Mesodermal cell (in vitro differentiated cells): ENCODE results near the gene SMAD3.

Experiments used
- H3K27ac ChIP-seq: 2 replicates; pipeline ENCODE4 v1.7.0; 2013; ENCODE audit warnings: mild to moderate bottlenecking, low read depth, low read length, moderate library complexity; ENCODE audit not compliant: severe bottlenecking
- H3K36me3 ChIP-seq: 2 replicates; pipeline ENCODE4 v1.7.1; 2013; ENCODE audit warnings: mild to moderate bottlenecking, low read length, moderate library complexity; ENCODE audit not compliant: control insufficient read depth, insufficient read depth
- H3K4me1 ChIP-seq: one replicate; pipeline ENCODE4 v1.7.1; 2013; ENCODE audit warnings: mild to moderate bottlenecking, low read length; ENCODE audit not compliant: insufficient read depth, control insufficient read depth, poor library complexity, severe bottlenecking
- H3K4me3 ChIP-seq: 2 replicates; pipeline ENCODE4 v1.7.0; 2013; ENCODE audit warnings: low read length, control low read depth, mild to moderate bottlenecking; ENCODE audit not compliant: insufficient read depth, poor library complexity, severe bottlenecking; ENCODE audit errors: extremely low read depth
- H3K9me3 ChIP-seq: 2 replicates; pipeline ENCODE4 v1.7.1; 2013; ENCODE audit warnings: mild to moderate bottlenecking, low read length, moderate library complexity; ENCODE audit not compliant: control insufficient read depth
- WGBS, 2 experiments: methylation state at CpG; one replicate each; pipeline ENCODE4 v1.1.5; 2013; ENCODE audit warnings: missing lambda C conversion rate in 2 of 2; ENCODE audit not compliant: insufficient coverage in 2 of 2; 5-methylcytosine and 5-hydroxymethylcytosine counted together

Gene SMAD3

DNA sequence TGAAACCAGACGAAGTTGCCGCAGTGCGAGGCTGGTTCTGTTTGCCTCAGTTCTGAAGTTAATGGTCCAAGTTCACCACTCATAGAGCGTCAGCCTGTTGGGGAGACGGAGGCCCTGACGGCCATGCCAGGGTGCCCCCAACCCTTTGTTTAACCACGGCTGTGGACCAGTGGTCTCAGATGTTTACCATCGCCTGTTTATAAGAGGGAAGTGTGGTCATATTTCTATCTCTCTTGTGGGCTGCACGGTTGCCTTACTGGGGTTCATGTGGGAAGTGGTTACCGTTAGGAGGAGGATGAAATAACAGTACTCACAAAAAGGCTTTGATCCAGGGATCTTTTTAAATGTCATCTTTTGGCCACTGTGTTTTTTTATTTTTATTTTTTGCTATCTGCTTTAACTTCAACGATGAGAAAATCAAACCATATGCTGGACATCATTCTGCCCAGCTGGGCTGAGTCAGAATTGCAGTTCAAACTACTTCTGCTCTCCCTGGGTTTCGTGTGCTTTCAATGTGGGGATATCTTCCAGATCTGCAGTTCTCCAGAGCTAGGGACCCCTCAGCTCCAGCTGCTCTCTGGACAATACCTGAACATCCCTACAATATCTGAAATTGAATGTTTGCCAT lies 17.8 kb downstream of the SMAD3 start:
- WGBS, 2 experiments = 91 to 97% methylated on average over 9 to 11 of the region's 12 CpGs
- Histone ChIP-seq H3K27ac (no peak overlapping the region), H3K9me3 (peaks cover 9% of the 10 kb centered on the region), H3K4me1 (peaks cover 73% of the 10 kb centered on the region), H3K36me3 (peaks cover 43% of the 10 kb centered on the region), H3K4me3 (no peak overlapping the region)

DNA sequence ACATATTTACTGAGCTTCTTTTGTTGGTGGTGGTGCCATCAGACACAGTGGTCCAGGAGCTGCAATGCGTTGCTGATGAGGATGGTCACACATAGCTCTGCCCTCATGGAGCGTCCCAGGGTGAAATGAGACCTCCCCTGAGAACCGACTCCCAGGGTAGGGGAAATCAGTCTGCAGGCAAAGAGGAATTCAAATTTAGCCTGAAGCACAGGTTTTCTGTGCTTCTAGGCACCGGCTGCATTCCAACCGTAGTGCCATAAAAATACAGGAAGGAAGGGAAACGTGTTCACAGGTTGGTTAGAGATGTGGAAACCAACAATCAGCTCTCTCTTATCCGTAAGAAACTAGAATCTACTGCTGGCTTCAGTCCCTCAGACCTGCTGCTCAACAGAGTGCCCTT lies 19.2 kb downstream of the SMAD3 start:
- no peak overlapping the region for H3K27ac ChIP-seq
- peaks cover 37% of the 10 kb centered on the region for H3K36me3 ChIP-seq
- H3K9me3 ChIP-seq = peaks cover 9% of the 10 kb centered on the region
- WGBS, 2 experiments = 91 to 94% methylated on average over 6 to 7 of the region's 7 CpGs
- H3K4me1 ChIP-seq = peaks cover 83% of the 10 kb centered on the region
- no peak overlapping the region for H3K4me3 ChIP-seq

DNA sequence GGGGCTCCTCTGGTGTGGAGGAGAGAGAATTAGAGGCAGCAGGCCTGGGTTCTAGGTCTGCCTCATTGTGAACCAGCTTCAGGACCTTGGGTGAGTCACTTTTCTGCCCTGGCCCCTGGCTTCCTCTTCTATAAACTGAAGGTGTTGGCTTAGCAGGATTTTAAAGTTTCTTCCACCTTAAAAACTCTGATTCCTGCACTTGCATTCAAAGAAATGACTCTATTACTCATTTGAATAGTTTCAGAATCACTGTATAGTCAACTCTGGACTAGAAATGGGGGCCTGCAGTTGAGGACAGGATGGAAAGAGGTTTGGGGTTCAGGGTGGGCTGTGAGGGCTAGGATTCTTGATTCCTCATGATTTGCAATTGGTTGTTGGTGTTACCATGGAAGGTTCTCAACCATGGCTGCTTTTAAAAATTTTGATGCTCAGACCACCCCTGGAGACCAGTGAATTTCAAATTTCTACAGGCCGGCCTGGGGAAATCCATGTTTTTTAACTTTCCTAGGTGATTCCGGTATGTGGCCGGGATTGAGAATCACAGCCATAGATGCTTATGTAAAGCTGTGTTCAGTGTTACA lies 19.9 kb downstream of the SMAD3 start:
- 85 to 89% methylated on average over 2 of the region's 3 CpGs for WGBS, 2 experiments
- Histone ChIP-seq H3K9me3 (peaks cover 9% of the 10 kb centered on the region), H3K4me1 (peaks cover 88% of the 10 kb centered on the region)

DNA sequence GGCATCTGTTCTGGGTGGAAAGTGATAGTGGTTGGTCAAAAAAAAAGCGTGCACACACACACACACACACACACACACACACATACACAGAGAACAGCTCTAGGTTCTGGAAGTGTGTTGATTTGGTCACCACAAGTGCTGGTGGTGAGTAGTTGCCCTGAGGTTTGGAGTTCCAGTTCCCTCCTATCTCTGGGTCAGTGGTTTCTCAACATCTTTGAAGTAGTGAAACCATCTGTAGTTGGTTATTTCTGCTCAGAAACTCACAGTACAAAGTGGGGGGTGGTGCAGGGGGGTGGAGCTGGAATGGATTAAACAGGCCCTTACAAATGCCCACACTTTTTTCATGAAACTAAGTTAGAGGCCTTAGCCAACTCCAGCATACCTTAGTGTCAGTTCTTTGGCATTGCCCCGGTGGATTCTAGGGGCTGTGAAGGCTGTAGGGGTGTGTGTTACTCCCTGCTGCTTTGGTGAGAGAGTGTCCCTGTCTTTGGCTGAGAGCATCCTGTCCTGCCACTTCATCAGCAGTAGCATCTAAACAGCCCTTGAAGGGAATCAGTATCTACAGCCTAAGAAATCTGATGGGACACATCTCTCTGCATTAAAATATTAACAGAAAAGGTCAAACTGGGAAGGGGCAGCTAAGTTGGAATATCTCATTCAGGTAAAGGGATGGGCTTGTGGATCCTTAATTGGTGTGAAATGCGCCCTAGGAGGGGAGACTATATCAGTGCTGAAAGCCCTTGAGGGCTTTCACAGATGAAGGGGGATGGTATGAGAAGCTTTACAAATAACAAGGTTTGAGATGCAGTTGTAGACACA lies 20.6 kb downstream of the SMAD3 start:
- Histone ChIP-seq H3K4me1 (peaks cover 89% of the 10 kb centered on the region), H3K4me3 (no peak overlapping the region), H3K27ac (no peak overlapping the region), H3K36me3 (peaks cover 28% of the 10 kb centered on the region), H3K9me3 (peaks cover 9% of the 10 kb centered on the region)
- WGBS, 2 experiments = 86 to 92% methylated on average over 1 of the region's 3 CpGs

More for the DNA sequence above, 19.9 kb downstream of the SMAD3 start:
- H3K4me3 ChIP-seq = no peak overlapping the region
- no peak overlapping the region for H3K27ac ChIP-seq
- H3K36me3 ChIP-seq = peaks cover 34% of the 10 kb centered on the region

DNA sequence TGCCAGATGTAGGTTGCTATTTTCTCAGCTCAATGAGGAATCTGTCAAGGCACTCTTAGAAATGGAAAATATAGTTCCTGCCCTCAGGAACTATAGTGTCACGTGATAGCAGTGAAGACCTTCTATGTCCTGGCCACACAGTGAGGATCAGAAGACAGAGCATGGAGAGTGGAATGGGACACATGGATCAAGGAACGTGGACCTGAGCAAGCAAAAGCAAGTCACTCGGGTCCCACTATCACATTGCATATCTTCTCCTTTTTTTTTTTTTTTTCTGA lies 21.2 kb downstream of the SMAD3 start:
- H3K4me3 ChIP-seq = no peak overlapping the region
- peaks cover 90% of the 10 kb centered on the region for H3K4me1 ChIP-seq
- H3K9me3 ChIP-seq = peaks cover 5% of the 10 kb centered on the region
- WGBS, 2 experiments = 80 to 89% methylated on average over 1 to 2 of the region's 3 CpGs
- H3K36me3 ChIP-seq = peaks cover 22% of the 10 kb centered on the region
- H3K27ac ChIP-seq = no peak overlapping the region

DNA sequence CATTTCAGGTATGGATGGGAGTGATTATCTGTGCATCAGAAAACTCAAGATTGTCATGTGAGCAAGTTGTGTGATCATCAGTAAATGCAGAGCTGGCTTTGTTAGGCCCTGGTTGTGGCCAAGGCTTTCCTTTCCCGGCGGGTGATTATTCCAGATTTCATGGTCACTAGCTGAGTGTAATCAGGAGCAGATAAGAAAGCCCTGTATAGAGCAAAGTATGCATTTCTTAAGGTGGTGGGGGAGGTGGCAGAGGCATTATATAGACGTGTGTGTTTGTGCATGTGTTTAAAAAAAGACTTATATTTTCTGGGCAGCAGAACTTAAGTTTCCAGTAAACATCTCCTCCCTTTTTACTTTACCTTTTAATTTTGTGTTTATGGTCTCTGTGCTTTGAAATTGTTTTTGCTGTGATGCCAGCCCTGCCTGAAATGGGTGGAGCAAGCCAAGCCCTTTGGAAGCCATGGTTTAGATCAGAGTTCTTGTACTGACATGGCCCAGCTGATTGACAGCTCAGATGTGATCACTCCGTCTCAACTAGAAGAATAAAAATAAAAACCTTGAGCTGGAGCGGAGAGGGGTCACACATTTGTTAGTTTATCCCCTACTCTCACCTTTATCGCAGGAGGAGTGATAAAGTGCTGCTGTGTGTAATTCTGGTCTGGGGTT lies 22.2 kb downstream of the SMAD3 start:
- WGBS, 2 experiments = 36 to 50% methylated on average over 2 of the region's 6 CpGs

DNA sequence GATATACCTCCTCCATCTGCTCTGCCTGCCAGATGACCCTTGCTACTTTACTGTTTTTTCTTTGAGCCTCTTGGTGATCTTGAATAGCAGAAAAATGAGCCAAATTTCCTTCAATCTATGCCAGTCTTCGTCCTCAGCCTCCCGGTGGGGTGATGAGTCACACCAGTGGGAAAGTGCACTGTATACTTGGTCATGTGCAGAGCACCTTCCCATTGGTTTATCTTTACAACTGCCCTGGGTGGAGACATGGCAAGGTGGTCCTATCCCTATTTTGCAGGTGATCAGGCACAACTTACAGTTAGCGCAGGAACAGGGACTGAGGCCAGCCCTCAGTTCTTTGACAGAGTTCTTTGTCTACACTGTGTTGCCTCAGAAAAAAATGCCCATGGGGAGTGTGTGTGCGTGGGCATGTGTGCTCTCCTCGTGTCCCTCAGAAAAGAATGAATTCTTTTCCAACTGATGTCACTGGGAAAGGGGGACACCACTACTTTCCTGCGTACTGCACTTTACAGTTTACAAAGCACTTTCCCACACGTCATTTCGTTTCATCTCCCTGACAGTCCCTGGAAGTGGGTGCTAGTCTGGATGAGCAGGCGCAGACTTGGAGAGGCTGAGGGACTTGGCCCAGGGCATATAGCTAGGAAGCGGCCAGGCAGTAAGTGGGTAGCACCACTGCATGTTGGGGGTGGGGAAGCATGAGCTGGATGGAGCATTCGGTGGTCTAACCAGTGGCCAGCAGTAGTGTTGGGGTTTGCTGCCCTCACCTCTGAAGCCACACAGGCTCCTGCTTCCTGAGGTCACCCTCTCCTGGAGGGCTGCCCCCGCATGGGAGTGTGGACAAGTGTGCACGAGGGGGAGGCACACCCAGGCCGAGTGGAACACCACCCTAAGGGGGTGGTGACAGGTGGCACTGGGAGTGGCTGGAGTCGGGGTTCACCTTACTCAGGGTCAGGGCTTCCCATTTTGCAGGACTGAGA lies 24.1 kb downstream of the SMAD3 start:
- 83 to 92% methylated on average over 11 to 14 of the region's 15 CpGs for WGBS, 2 experiments

More for the DNA sequence above, 22.2 kb downstream of the SMAD3 start:
- Histone ChIP-seq H3K4me3 (no peak overlapping the region), H3K9me3 (no peaks in the 10 kb centered on the region), H3K36me3 (peaks cover 17% of the 10 kb centered on the region), H3K4me1 (peaks cover 90% of the 10 kb centered on the region), H3K27ac (peak overlapping the region; percentile 29)

DNA sequence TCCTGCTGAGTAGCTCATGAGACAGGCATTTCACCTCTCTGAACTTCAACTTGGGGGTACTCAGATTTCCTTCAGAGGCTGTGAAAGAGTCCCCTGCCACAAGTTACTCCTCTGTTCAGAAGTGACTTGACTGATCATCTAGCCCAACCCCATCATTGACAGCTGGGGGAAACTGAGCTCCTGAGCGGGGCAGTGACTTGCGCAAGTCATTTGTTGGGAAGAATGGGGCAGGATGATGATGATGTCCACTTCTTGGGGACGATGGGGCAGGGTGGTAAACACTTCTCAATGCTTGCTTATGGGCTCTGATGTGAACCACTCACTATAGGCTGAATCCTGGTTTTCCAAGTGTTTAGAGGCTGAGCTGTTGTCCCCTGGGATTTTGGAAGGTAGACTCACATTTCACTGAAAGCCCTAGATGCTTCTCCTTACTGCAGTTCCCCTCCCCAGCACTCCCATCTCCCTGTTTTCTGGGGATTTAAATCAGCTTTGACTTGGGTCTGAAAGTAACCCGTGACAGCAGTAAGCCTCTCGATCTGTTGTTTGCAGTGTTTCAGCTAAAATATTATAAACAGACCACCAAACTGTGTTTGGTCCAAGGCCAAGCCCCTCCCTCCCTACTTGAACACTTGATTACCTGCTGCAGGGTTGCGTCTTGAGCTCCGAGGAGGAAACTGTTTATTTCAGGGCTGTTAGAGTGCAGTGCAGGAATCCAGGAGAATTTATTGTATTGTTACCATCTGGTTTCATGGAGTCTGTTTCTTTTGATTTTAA lies 25.1 kb downstream of the SMAD3 start:
- Histone ChIP-seq H3K4me1 (peaks cover 71% of the 10 kb centered on the region), H3K27ac (peak overlapping the region; percentile 91)
- WGBS, 2 experiments = 76 to 80% methylated on average over 3 to 6 of the region's 7 CpGs

More for the DNA sequence above, 24.1 kb downstream of the SMAD3 start:
- H3K27ac ChIP-seq = no peak overlapping the region
- peaks cover 23% of the 10 kb centered on the region for H3K36me3 ChIP-seq
- H3K9me3 ChIP-seq = no peaks in the 10 kb centered on the region
- H3K4me1 ChIP-seq = peaks cover 80% of the 10 kb centered on the region
- no peak overlapping the region for H3K4me3 ChIP-seq

DNA sequence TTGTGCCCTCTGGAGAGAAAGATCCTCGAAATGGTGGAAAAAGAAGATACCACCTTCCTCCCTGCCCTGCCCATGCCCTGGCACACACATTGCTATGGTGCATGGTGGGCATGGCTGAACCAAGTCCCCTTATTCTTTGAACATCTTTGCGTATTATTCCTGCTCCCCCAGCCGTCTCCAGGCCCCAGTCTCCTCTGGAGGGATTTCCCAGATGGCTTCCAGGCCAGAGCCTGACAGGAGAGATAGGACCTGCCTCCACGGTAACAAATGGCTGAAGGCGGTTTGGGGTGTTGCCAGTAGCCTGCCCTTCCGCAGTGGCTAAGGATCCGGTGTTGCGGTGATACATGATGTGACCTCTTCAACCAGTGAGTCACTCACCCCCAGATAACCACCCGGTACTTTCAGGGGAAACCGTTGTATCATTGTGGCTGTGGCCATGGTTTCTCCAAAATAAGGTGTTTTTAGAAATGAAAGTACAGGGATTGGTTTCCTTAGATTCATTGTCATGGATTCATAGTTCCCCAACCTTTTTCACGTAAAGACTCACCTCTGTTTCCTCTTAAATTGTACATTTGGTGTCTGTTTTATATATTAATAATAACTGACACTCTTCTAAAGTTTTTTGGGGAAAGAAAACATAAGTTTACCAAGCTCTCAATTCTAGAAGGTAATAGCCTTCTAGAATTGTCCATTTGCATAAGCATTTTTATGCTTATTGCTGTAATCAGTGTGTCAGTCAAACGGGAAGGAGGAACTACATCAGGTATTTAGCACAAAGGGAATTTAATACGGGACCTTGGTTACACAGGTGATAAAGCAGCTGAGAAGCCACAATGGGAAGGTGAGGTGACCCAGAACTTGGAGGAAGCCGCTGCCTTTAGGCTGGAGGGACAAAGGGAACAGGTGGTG lies 25.9 kb downstream of the SMAD3 start:
- 49 to 64% methylated on average over 9 of the region's 14 CpGs for WGBS, 2 experiments
- no peak overlapping the region for H3K4me3 ChIP-seq
- peak overlapping the region; percentile 91 for H3K27ac ChIP-seq
- peaks cover 41% of the 10 kb centered on the region for H3K36me3 ChIP-seq
- peaks cover 65% of the 10 kb centered on the region for H3K4me1 ChIP-seq
- H3K9me3 ChIP-seq = no peaks in the 10 kb centered on the region

More for the DNA sequence above, 25.1 kb downstream of the SMAD3 start:
- Histone ChIP-seq H3K9me3 (no peaks in the 10 kb centered on the region), H3K4me3 (no peak overlapping the region), H3K36me3 (peaks cover 33% of the 10 kb centered on the region)
